GM12873 (cell line): Measurements from ENCODE around the gene HOXB3.

Experiments
- CTCF ChIP-seq: IDR thresholded peaks from 2 replicates; pipeline ENCODE4 v1.5.1; 2012; ENCODE audit warnings: low read depth, mild to moderate bottlenecking, moderate library complexity, low read length, control low read depth; ENCODE audit not compliant: insufficient read depth; ENCODE audit errors: missing control alignments

HOXB3 gene

GRCh38 chr17:48627623-48628521, 37.8 kb upstream of the HOXB3 start:
- TF ChIP-seq CTCF: no peak

GRCh38 chr17:48627118-48627597, 37.1 kb upstream of the HOXB3 start:
- TF ChIP-seq CTCF: no peak

GRCh38 chr17:48626245-48627117, 36.4 kb upstream of the HOXB3 start, which contains the start of gene HOXB9:
TSS of gene HOXB9 (minus strand) at chr17:48626358. CDS start at chr17:48626269, 89 bp downstream.
- TF ChIP-seq CTCF: no peak

GRCh38 chr17:48625495-48626244, 35.6 kb upstream of the HOXB3 start:
- no peak for TF ChIP-seq CTCF

GRCh38 chr17:48624544-48625494, 34.8 kb upstream of the HOXB3 start:
- no peak for TF ChIP-seq CTCF

- TF ChIP-seq CTCF: no peak
These were observed 34.1 kb upstream of the HOXB3 start for GRCh38 chr17:48624118-48624517.
